ENCODE data around the gene KANSL2. TPM values are rescaled to one million over a fixed set of nuclear protein-coding genes. Genes with fewer than 3 reads are reported as not detected.

KANSL2 gene
- total and polyA plus RNA-seq, 2 of the 13 experiments (the other 11 are each of a cell fraction or from before 2014, with no cell fraction given) = 24.1 to 41.3 TPM

DNA sequence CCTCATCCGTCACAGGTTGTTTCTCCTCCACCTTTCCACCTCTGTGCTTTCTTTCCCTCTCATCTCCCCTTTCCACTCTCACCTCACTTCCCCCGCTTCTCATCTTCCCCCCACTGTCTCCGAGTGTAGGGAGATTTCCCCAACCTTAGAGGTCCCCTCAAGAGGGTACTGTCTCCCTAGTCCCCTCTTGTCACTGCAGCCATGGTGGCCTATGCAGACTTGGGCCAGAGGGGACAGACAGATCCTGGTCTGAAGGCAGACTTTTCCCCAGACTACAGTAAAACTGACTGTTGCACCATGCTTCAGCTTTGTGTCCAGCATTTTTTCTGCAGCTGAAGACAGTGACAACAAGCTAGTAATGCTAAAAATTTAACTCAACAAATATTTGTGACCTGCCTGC lies 41.2 kb downstream of the KANSL2 start (continued):
- TF ChIP-seq, protein P1, sequence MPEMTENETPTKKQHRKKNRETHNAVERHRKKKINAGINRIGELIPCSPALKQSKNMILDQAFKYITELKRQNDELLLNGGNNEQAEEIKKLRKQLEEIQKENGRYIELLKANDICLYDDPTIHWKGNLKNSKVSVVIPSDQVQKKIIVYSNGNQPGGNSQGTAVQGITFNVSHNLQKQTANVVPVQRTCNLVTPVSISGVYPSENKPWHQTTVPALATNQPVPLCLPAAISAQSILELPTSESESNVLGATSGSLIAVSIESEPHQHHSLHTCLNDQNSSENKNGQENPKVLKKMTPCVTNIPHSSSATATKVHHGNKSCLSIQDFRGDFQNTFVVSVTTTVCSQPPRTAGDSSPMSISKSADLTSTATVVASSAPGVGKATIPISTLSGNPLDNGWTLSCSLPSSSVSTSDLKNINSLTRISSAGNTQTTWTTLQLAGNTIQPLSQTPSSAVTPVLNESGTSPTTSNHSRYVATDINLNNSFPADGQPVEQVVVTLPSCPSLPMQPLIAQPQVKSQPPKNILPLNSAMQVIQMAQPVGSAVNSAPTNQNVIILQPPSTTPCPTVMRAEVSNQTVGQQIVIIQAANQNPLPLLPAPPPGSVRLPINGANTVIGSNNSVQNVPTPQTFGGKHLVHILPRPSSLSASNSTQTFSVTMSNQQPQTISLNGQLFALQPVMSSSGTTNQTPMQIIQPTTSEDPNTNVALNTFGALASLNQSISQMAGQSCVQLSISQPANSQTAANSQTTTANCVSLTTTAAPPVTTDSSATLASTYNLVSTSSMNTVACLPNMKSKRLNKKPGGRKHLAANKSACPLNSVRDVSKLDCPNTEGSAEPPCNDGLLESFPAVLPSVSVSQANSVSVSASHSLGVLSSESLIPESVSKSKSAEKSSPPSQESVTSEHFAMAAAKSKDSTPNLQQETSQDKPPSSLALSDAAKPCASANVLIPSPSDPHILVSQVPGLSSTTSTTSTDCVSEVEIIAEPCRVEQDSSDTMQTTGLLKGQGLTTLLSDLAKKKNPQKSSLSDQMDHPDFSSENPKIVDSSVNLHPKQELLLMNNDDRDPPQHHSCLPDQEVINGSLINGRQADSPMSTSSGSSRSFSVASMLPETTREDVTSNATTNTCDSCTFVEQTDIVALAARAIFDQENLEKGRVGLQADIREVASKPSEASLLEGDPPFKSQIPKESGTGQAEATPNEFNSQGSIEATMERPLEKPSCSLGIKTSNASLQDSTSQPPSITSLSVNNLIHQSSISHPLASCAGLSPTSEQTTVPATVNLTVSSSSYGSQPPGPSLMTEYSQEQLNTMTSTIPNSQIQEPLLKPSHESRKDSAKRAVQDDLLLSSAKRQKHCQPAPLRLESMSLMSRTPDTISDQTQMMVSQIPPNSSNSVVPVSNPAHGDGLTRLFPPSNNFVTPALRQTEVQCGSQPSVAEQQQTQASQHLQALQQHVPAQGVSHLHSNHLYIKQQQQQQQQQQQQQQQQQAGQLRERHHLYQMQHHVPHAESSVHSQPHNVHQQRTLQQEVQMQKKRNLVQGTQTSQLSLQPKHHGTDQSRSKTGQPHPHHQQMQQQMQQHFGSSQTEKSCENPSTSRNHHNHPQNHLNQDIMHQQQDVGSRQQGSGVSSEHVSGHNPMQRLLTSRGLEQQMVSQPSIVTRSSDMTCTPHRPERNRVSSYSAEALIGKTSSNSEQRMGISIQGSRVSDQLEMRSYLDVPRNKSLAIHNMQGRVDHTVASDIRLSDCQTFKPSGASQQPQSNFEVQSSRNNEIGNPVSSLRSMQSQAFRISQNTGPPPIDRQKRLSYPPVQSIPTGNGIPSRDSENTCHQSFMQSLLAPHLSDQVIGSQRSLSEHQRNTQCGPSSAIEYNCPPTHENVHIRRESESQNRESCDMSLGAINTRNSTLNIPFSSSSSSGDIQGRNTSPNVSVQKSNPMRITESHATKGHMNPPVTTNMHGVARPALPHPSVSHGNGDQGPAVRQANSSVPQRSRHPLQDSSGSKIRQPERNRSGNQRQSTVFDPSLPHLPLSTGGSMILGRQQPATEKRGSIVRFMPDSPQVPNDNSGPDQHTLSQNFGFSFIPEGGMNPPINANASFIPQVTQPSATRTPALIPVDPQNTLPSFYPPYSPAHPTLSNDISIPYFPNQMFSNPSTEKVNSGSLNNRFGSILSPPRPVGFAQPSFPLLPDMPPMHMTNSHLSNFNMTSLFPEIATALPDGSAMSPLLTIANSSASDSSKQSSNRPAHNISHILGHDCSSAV (CRISPR knock-in tag; IDR thresholded peaks at IDR 0.05; ENCODE audit: borderline replicate concordance) = no peak
- TF ChIP-seq ZNF615 (CRISPR knock-in tag; IDR thresholded peaks at IDR 0.05; ENCODE audit: borderline replicate concordance) = no peak
- TF ChIP-seq, protein P2, sequence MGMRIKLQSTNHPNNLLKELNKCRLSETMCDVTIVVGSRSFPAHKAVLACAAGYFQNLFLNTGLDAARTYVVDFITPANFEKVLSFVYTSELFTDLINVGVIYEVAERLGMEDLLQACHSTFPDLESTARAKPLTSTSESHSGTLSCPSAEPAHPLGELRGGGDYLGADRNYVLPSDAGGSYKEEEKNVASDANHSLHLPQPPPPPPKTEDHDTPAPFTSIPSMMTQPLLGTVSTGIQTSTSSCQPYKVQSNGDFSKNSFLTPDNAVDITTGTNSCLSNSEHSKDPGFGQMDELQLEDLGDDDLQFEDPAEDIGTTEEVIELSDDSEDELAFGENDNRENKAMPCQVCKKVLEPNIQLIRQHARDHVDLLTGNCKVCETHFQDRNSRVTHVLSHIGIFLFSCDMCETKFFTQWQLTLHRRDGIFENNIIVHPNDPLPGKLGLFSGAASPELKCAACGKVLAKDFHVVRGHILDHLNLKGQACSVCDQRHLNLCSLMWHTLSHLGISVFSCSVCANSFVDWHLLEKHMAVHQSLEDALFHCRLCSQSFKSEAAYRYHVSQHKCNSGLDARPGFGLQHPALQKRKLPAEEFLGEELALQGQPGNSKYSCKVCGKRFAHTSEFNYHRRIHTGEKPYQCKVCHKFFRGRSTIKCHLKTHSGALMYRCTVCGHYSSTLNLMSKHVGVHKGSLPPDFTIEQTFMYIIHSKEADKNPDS (CRISPR knock-in tag; IDR thresholded peaks at IDR 0.05) = no peak
- no peak for TF ChIP-seq ZNF737 (CRISPR knock-in tag; IDR thresholded peaks at IDR 0.05; ENCODE audit: borderline replicate concordance)
